GM19023 (cell line): ENCODE results near the gene NSRP1.
"Not testable (repeated sequence)": the region's sequence is repeated elsewhere in the genome, so short reads cannot be mapped to it uniquely, and the experiment has no call there.

ENCODE experiments used
- ATAC-seq: cut with Tn5 transposase; IDR thresholded peaks from one replicate; pipeline ENCODE4 v1.9.1; 2021; ENCODE audit warnings: mild to moderate bottlenecking, moderate library complexity; ENCODE audit not compliant: unreplicated experiment

The NSRP1 gene

GRCh38 chr17:30174556-30174955 is 57.9 kb downstream of the NSRP1 start:
- no peak for ATAC-seq

GRCh38 chr17:30176855-30177254 is 60.2 kb downstream of the NSRP1 start:
- no peak for ATAC-seq

- no peak for ATAC-seq
These were observed 70.1 kb downstream of the NSRP1 start for GRCh38 chr17:30186761-30187160.

GRCh38 chr17:30187573-30187972 is 71.0 kb downstream of the NSRP1 start:
- no peak for ATAC-seq

- ATAC-seq: no peak
These were observed 71.8 kb downstream of the NSRP1 start for GRCh38 chr17:30188211-30188939.

- ATAC-seq: no peak
These were observed 74.5 kb downstream of the NSRP1 start for GRCh38 chr17:30191072-30191471.

- ATAC-seq: no peak
These were observed 79.9 kb downstream of the NSRP1 start for GRCh38 chr17:30196504-30196903.

- ATAC-seq: no peak
These were observed 80.8 kb downstream of the NSRP1 start for GRCh38 chr17:30197416-30197815.

GRCh38 chr17:30199600-30199999 is 83.0 kb downstream of the NSRP1 start:
- ATAC-seq: no peak

GRCh38 chr17:30200106-30200505 is 83.5 kb downstream of the NSRP1 start:
- no peak for ATAC-seq

- not testable (repeated sequence) for ATAC-seq
These were observed 84.0 kb downstream of the NSRP1 start for GRCh38 chr17:30200656-30201055.

GRCh38 chr17:30203471-30203981 is 86.9 kb downstream of the NSRP1 start:
- no peak for ATAC-seq

GRCh38 chr17:30207655-30208054 is 91.0 kb downstream of the NSRP1 start:
- ATAC-seq: no peak

- no peak for ATAC-seq
These were observed 91.6 kb downstream of the NSRP1 start for GRCh38 chr17:30208214-30208613.

- no peak for ATAC-seq
These were observed 93.3 kb downstream of the NSRP1 start for GRCh38 chr17:30209930-30210329.

- no peak for ATAC-seq
These were observed 93.8 kb downstream of the NSRP1 start for GRCh38 chr17:30210366-30210765.

GRCh38 chr17:30210901-30211300 is 94.3 kb downstream of the NSRP1 start:
- no peak for ATAC-seq

- ATAC-seq: no peak
These were observed 94.8 kb downstream of the NSRP1 start for GRCh38 chr17:30211371-30211770.

GRCh38 chr17:30212750-30213149 is 96.1 kb downstream of the NSRP1 start:
- ATAC-seq: peak; percentile 69

GRCh38 chr17:30217054-30217453 is 100.4 kb downstream of the NSRP1 start:
- ATAC-seq: no peak

- no peak for ATAC-seq
These were observed 101.2 kb downstream of the NSRP1 start for GRCh38 chr17:30217746-30218245.

GRCh38 chr17:30218799-30219198 is 102.2 kb downstream of the NSRP1 start:
- no peak for ATAC-seq

- ATAC-seq: no peak
These were observed 102.7 kb downstream of the NSRP1 start for GRCh38 chr17:30219315-30219714.
